ENCODE data around the gene PRMT2. TPM values are rescaled to one million over a fixed set of nuclear protein-coding genes. Genes with fewer than 3 reads are reported as not detected.

The PRMT2 gene
- polyA plus RNA-seq, 1 experiment = 241 TPM

- no peak overlapping the region for H3K4me3 ChIP-seq (ENCODE audit: low read depth, low read length)
- H3K36me3 ChIP-seq (ENCODE audit: control insufficient read depth, insufficient read depth, low read length) = no peaks in the 10 kb centered on the region
- peaks cover 4% of the 10 kb centered on the region for H3K27me3 ChIP-seq (ENCODE audit: control insufficient read depth, insufficient read depth, low read length)
- ChIA-PET POLR2A (no interaction called here), CTCF (no interaction called here)
- no peak for TF ChIP-seq CTCF (IDR thresholded peaks at IDR 0.05; ENCODE audit: insufficient read depth, low read depth, low read length)
- no peak for DNase-seq (ENCODE audit: low read depth)
Observed at GRCh38 chr21:46610018-46610701, 25.3 kb upstream of the PRMT2 start.

GRCh38 chr21:46613391-46613790 is 22.1 kb upstream of the PRMT2 start:
- CTCF ChIA-PET = no interaction called here
- POLR2A ChIA-PET = no interaction called here
- DNase-seq (ENCODE audit: low read depth) = no peak
- TF ChIP-seq CTCF (IDR thresholded peaks at IDR 0.05; ENCODE audit: insufficient read depth, low read depth, low read length) = no peak
- H3K36me3 ChIP-seq (ENCODE audit: control insufficient read depth, insufficient read depth, low read length) = no peaks in the 10 kb centered on the region
- peaks cover 4% of the 10 kb centered on the region for H3K27me3 ChIP-seq (ENCODE audit: control insufficient read depth, insufficient read depth, low read length)
- H3K4me3 ChIP-seq (ENCODE audit: low read depth, low read length) = no peak overlapping the region

- H3K4me3 ChIP-seq (ENCODE audit: low read depth, low read length) = no peak overlapping the region
- TF ChIP-seq CTCF (IDR thresholded peaks at IDR 0.05; ENCODE audit: insufficient read depth, low read depth, low read length) = no peak
- H3K36me3 ChIP-seq (ENCODE audit: control insufficient read depth, insufficient read depth, low read length) = no peaks in the 10 kb centered on the region
- CTCF ChIA-PET = no interaction called here
- H3K27me3 ChIP-seq (ENCODE audit: control insufficient read depth, insufficient read depth, low read length) = no peaks in the 10 kb centered on the region
- DNase-seq (ENCODE audit: low read depth) = no peak
- POLR2A ChIA-PET = no interaction called here
Observed at GRCh38 chr21:46616050-46616449, 19.4 kb upstream of the PRMT2 start.

GRCh38 chr21:46616656-46617055 is 18.8 kb upstream of the PRMT2 start:
- TF ChIP-seq CTCF (IDR thresholded peaks at IDR 0.05; ENCODE audit: insufficient read depth, low read depth, low read length) = no peak
- Histone ChIP-seq H3K27me3 (ENCODE audit: control insufficient read depth, insufficient read depth, low read length) (no peaks in the 10 kb centered on the region), H3K36me3 (ENCODE audit: control insufficient read depth, insufficient read depth, low read length) (no peaks in the 10 kb centered on the region), H3K4me3 (ENCODE audit: low read depth, low read length) (no peak overlapping the region)
- ChIA-PET POLR2A (no interaction called here), CTCF (no interaction called here)
- no peak for DNase-seq (ENCODE audit: low read depth)

- no peak for DNase-seq (ENCODE audit: low read depth)
- H3K4me3 ChIP-seq (ENCODE audit: low read depth, low read length) = no peak overlapping the region
- H3K36me3 ChIP-seq (ENCODE audit: control insufficient read depth, insufficient read depth, low read length) = no peaks in the 10 kb centered on the region
- H3K27me3 ChIP-seq (ENCODE audit: control insufficient read depth, insufficient read depth, low read length) = no peaks in the 10 kb centered on the region
- no peak for TF ChIP-seq CTCF (IDR thresholded peaks at IDR 0.05; ENCODE audit: insufficient read depth, low read depth, low read length)
- POLR2A ChIA-PET = no interaction called here
- CTCF ChIA-PET = interaction anchor here (1.8 kb wide), 1 partner anchor 9 kb away, joined by 4 read pairs; no protein-coding TSS in a partner anchor
Observed at GRCh38 chr21:46617267-46618051, 18.0 kb upstream of the PRMT2 start.
